ENCODE measurements around the gene FERMT2.

The FERMT2 gene

GRCh38 chr14:52913271-52913670 is 37.6 kb downstream of the FERMT2 start:
- TF ChIP-seq CTCF (conservative IDR thresholded peaks at IDR 0.05) (no peak), ZFX (IDR thresholded peaks at IDR 0.05) (no peak)
- H3K27ac ChIP-seq = no peak overlapping the region

- no peak overlapping the region for H3K27ac ChIP-seq
- TF ChIP-seq CTCF (conservative IDR thresholded peaks at IDR 0.05) = no peak
- no peak for TF ChIP-seq ZFX (IDR thresholded peaks at IDR 0.05)
Observed at GRCh38 chr14:52911904-52912303, 38.9 kb downstream of the FERMT2 start.

GRCh38 chr14:52910572-52910971 is 40.3 kb downstream of the FERMT2 start:
- H3K27ac ChIP-seq = no peak overlapping the region
- TF ChIP-seq CTCF (conservative IDR thresholded peaks at IDR 0.05) (no peak), ZFX (IDR thresholded peaks at IDR 0.05) (no peak)

GRCh38 chr14:52907949-52908348 is 42.9 kb downstream of the FERMT2 start:
- H3K27ac ChIP-seq = no peak overlapping the region
- TF ChIP-seq CTCF (conservative IDR thresholded peaks at IDR 0.05) (no peak), ZFX (IDR thresholded peaks at IDR 0.05) (no peak)

- TF ChIP-seq ZFX (IDR thresholded peaks at IDR 0.05) (no peak), CTCF (conservative IDR thresholded peaks at IDR 0.05) (no peak)
- H3K27ac ChIP-seq = no peak overlapping the region
Observed at GRCh38 chr14:52906141-52906601, 44.7 kb downstream of the FERMT2 start.

- no peak overlapping the region for H3K27ac ChIP-seq
- TF ChIP-seq ZFX (IDR thresholded peaks at IDR 0.05) = no peak
Observed at GRCh38 chr14:52902971-52903619, 47.8 kb downstream of the FERMT2 start.

- TF ChIP-seq ZFX (IDR thresholded peaks at IDR 0.05) (no peak), CTCF (conservative IDR thresholded peaks at IDR 0.05) (no peak)
Observed at GRCh38 chr14:52901357-52901980, 49.4 kb downstream of the FERMT2 start.

GRCh38 chr14:52900731-52901130 is 50.1 kb downstream of the FERMT2 start:
- no peak overlapping the region for H3K27ac ChIP-seq
- TF ChIP-seq CTCF (conservative IDR thresholded peaks at IDR 0.05) = no peak
- TF ChIP-seq ZFX (IDR thresholded peaks at IDR 0.05) = no peak

More at GRCh38 chr14:52901357-52901980, 49.4 kb downstream of the FERMT2 start:
- H3K27ac ChIP-seq = no peak overlapping the region

Data from C4-2B (cell line).